GM10266 (cell line): ENCODE measurements around the gene OPRM1.
A peak's percentile ranks its signal among the peaks of the same experiment; 100 is the strongest.

Source experiments
- DNase-seq: peaks from one replicate; pipeline ENCODE4 v3.0.0; 2012; ENCODE audit errors: extremely low spot score
- TF ChIP-seq, protein P1 (sequence below): IDR thresholded peaks from 2 replicates; pipeline ENCODE4 v1.5.1; 2012; ENCODE audit warnings: mild to moderate bottlenecking, low read depth; ENCODE audit not compliant: control insufficient read depth, insufficient read depth; ENCODE audit errors: missing control alignments

The OPRM1 gene

DNA sequence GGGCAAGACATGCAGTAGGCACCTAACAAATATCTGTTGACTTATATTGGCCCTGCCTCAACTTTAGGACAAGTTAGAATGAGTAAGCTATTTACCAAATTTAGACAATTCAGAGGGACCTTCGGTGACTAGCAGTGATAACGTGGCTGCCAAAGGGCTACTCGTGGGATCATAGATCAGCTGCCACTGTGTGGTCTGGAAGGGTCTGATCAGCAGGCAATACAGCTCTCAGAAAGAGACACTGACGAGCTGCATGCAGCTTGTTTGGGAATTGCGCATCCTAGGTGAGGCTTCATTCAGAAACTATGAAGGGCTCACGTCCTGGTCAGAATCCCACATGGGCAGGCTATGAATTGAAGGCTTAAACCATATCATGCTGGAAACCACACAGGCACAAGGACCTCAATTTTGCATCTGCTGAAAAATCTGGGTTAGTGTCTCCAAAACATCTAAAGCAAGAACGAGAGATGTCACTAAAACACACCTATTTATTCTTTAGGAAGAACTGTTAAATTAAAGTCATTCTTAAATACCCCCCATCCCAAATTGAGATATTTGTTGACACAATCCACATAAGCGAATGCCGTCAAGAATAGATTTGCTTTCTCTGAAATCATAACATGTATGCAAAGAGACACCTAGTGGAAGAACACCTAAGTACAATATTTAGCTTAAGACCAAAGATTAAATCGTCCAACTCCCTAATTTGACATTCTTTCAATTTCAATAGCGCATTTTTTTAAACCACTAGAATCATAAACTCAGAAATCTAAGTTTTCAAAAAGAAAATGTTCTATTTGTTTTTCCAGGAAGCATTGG, 238.0 kb downstream of the OPRM1 start:
- DNase-seq, result peak; percentile 50
- TF ChIP-seq, protein P1, sequence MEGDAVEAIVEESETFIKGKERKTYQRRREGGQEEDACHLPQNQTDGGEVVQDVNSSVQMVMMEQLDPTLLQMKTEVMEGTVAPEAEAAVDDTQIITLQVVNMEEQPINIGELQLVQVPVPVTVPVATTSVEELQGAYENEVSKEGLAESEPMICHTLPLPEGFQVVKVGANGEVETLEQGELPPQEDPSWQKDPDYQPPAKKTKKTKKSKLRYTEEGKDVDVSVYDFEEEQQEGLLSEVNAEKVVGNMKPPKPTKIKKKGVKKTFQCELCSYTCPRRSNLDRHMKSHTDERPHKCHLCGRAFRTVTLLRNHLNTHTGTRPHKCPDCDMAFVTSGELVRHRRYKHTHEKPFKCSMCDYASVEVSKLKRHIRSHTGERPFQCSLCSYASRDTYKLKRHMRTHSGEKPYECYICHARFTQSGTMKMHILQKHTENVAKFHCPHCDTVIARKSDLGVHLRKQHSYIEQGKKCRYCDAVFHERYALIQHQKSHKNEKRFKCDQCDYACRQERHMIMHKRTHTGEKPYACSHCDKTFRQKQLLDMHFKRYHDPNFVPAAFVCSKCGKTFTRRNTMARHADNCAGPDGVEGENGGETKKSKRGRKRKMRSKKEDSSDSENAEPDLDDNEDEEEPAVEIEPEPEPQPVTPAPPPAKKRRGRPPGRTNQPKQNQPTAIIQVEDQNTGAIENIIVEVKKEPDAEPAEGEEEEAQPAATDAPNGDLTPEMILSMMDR, result peak; percentile 54

DNA sequence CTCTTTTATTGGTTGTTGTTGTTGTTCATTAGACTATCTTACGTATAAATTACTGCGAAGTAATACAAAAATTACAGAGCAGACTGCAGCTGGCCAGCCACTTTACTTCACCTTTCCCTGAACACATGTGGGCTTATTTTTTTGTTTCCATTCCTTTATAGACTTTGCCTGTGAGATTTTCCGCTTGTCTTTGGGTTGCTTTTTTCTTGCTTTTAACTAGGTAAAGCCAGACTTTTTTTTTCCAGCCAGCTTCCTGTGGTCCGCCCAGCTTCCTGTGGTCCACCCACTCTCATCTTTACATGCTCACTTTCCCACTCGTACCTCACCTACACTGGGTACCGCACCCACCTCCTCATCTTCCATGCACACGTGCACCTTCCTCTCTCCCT, 238.6 kb downstream of the OPRM1 start:
- no peak for DNase-seq
- TF ChIP-seq, protein P1, result no peak

- TF ChIP-seq, protein P1, result no peak
These were observed 241.5 kb downstream of the OPRM1 start for GRCh38 chr6:154280521-154280920.

GRCh38 chr6:154284313-154284853, 245.3 kb downstream of the OPRM1 start:
- DNase-seq, result no peak
- TF ChIP-seq, protein P1, result no peak

More at GRCh38 chr6:154280521-154280920, 241.5 kb downstream of the OPRM1 start:
- no peak for DNase-seq

GRCh38 chr6:154285826-154286225, 246.8 kb downstream of the OPRM1 start:
- no peak for DNase-seq
- TF ChIP-seq, protein P1, result no peak

GRCh38 chr6:154289818-154290508, 250.9 kb downstream of the OPRM1 start:
- DNase-seq, result no peak
- TF ChIP-seq, protein P1, result no peak
